Body of pancreas (tissue), 4 donors: ENCODE results near the gene TMEM86B. TPM values are rescaled to one million over a fixed set of nuclear protein-coding genes. Genes with fewer than 3 reads are reported as not detected.

Experiments
- ATAC-seq: fragments of 150-250 bp; one replicate; pipeline ENCODE4 v1.9.1; 2016
- DNase-seq, 4 donors: peaks; one replicate each; pipeline ENCODE4 v3.0.0-alpha.2; 2019
- H3K27ac ChIP-seq, 4 donors: fragments of 200-600 bp; sonication (generic); 1 replicate in 3 of 4; 2 replicates in 1 of 4; pipeline versions ENCODE4 v1.5.1 to v1.6.1; 2016 to 2019; ENCODE audit warnings: mild to moderate bottlenecking in 1 of 4, mixed read lengths in 1 of 4, moderate library complexity in 1 of 4
- H3K27me3 ChIP-seq, 2 donors: fragments of 200-600 bp; sonication (generic); one replicate each; pipeline ENCODE4 v1.6.0; 2016; ENCODE audit warnings: mild to moderate bottlenecking in 1 of 2
- H3K36me3 ChIP-seq, 2 donors: fragments of 200-600 bp; sonication (generic); replicated peaks in 1 of 2; 2 replicates each; pipeline ENCODE4 v1.5.1; 2016; ENCODE audit warnings: low read depth in 2 of 2; ENCODE audit not compliant: insufficient read depth in 1 of 2
- H3K4me1 ChIP-seq: fragments of 200-600 bp; sonication (generic); one replicate; pipeline ENCODE4 v1.6.0; 2016
- H3K4me3 ChIP-seq, 2 donors: fragments of 200-600 bp; sonication (generic); 1 replicate in 1 of 2; 2 replicates in 1 of 2; pipeline ENCODE4 v1.5.1; 2016 to 2019
- H3K9me3 ChIP-seq, 3 donors: fragments of 200-600 bp; sonication (generic); 1 replicate in 2 of 3; 2 replicates in 1 of 3; pipeline ENCODE4 v1.5.1; 2016
- CTCF ChIP-seq, 7 experiments: fragments of 450-650 bp in 4 of 7; fragments of 200-600 bp in 3 of 7; sonication (generic) in 3 of 7; IDR thresholded peaks; one replicate each; pipeline ENCODE4 v1.5.1; 2016 to 2019; ENCODE audit warnings: antibody characterized with exemption in 7 of 7
- POLR2A ChIP-seq, 3 donors: fragments of 450-650 bp; IDR thresholded peaks; one replicate each; pipeline ENCODE4 v1.6.1; 2016; ENCODE audit warnings: antibody characterized with exemption in 3 of 3, mild to moderate bottlenecking in 2 of 3
- WGBS, 2 donors: methylation state at CpG; one replicate each; pipeline ENCODE4 v1.1.5; 2017; 5-methylcytosine and 5-hydroxymethylcytosine counted together
- intact Hi-C: fragments of 100-400 bp; cut with DNase I; formaldehyde crosslinking; loops from one replicate; pipeline ENCODE4 v1.15.1; 2023
- total RNA-seq, 2 donors: library from RNA; depleted of rRNA; stranded (reverse); fragments of >200 nt; gene quantifications; one replicate each; pipeline ENCODE4 v1.1.0, GENCODE V29; 2016

The TMEM86B gene
- total RNA-seq, 2 donors from 2014 or later: 1.6 to 3.0 TPM

- H3K4me1 ChIP-seq: no peaks in the 10 kb centered on the region
- DNase-seq (no peak), ATAC-seq (no peak)
- intact Hi-C loops: no loop called here
- H3K4me3 ChIP-seq: no peak overlapping the region
- TF ChIP-seq CTCF (IDR thresholded peaks at IDR 0.05): no peak
- no peak for TF ChIP-seq POLR2A (IDR thresholded peaks at IDR 0.05)
- H3K9me3 ChIP-seq: peaks cover 0 to 8% (median 0%) of the 10 kb centered on the region in 3 donors
- H3K36me3 ChIP-seq: no peaks in the 10 kb centered on the region
- H3K27ac ChIP-seq: no peak overlapping the region
- no peaks in the 10 kb centered on the region for H3K27me3 ChIP-seq
- WGBS, 2 donors: 76 to 95% methylated on average over 4 to 26 of the region's 26 CpGs
These were observed 4.4 kb downstream of the TMEM86B start for GRCh38 chr19:55224038-55224665.

- no peaks in the 10 kb centered on the region for H3K27me3 ChIP-seq
- no peaks in the 10 kb centered on the region for H3K36me3 ChIP-seq
- H3K4me3 ChIP-seq: no peak overlapping the region
- no peak for ATAC-seq
- H3K27ac ChIP-seq: no peak overlapping the region
- intact Hi-C loops: no loop called here
- H3K4me1 ChIP-seq: no peaks in the 10 kb centered on the region
- DNase-seq: no peak
- WGBS, 2 donors: 81 to 84% methylated on average over 5 to 17 of the region's 17 CpGs
- TF ChIP-seq CTCF (IDR thresholded peaks at IDR 0.05): no peak
- TF ChIP-seq POLR2A (IDR thresholded peaks at IDR 0.05): no peak
- H3K9me3 ChIP-seq: peaks cover 0 to 8% (median 0%) of the 10 kb centered on the region in 3 donors
These were observed 5.1 kb downstream of the TMEM86B start for GRCh38 chr19:55223291-55224037.

- H3K27ac ChIP-seq: no peak overlapping the region
- peaks cover 16% of the 10 kb centered on the region for H3K4me1 ChIP-seq
- no peak overlapping the region for H3K4me3 ChIP-seq
- H3K9me3 ChIP-seq: peaks cover 0 to 8% (median 0%) of the 10 kb centered on the region in 3 donors
- H3K36me3 ChIP-seq: no peaks in the 10 kb centered on the region
- H3K27me3 ChIP-seq: no peaks in the 10 kb centered on the region
- WGBS, 2 donors: 65 to 68% methylated on average over 9 of the region's 9 CpGs
- TF ChIP-seq CTCF (IDR thresholded peaks at IDR 0.05) (no peak), POLR2A (IDR thresholded peaks at IDR 0.05) (no peak)
- intact Hi-C loops: no loop called here
- ATAC-seq (no peak), DNase-seq (no peak)
These were observed 8.0 kb downstream of the TMEM86B start for GRCh38 chr19:55220525-55220924.

- Histone ChIP-seq H3K4me3 (peak overlapping the region in 1 of 2 donors; percentile 33), H3K27me3 (no peaks in the 10 kb centered on the region), H3K4me1 (peaks cover 16% of the 10 kb centered on the region), H3K27ac (peak overlapping the region; percentile 34 to 89 (median 64)), H3K9me3 (peaks cover 0 to 8% (median 0%) of the 10 kb centered on the region in 3 donors), H3K36me3 (no peaks in the 10 kb centered on the region)
- ATAC-seq: peak; percentile 95
- intact Hi-C loops: no loop called here
- TF ChIP-seq CTCF (IDR thresholded peaks at IDR 0.05) (no peak), POLR2A (IDR thresholded peaks at IDR 0.05) (peak in 2 of 3 donors; percentile 47 to 56)
- WGBS, 2 donors: 2 to 7% methylated on average over 15 to 36 of the region's 36 CpGs
- peak; percentile 77 to 91 (median 80) for DNase-seq
These were observed 11.9 kb downstream of the TMEM86B start for GRCh38 chr19:55216461-55217198.
